ENCODE data around the gene IL1RAPL2.

The IL1RAPL2 gene

DNA sequence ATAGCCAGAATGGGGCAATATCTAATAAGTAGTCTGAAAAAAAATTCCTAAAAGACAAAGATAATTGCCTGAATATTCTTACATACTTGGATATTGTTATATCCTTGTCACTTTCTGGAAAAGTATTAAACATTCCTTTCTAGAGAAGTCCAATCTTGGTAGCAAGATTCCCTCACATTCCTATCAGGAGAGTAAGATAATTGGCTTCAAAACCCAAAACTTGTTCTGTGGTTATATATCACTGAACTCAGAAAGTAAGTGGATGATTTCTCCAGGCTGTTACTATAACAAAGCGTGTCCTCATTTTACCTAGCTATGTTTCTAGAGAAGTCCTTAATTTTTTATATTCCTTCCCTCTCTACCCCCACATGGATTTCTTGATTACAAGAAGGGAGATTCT lies 700.5 kb downstream of the IL1RAPL2 start:
- no peak for DNase-seq (ENCODE audit: low read depth, low spot score)

DNA sequence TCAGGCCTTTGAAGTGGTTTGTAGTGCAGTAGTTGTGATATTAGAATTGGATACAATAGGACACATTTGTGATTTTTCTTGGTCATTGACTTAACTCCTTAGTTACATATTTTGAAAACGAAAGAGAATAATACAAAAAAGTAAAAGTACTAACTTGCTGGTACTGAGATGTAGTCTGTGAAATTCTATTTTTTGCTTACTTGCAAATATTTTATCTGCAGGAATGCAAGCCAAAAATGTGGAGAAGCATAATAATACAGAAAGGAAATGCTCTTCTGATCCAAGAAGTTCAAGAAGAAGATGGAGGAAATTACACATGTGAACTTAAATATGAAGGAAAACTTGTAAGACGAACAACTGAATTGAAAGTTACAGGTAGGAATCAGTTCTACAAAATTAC lies 701.2 kb downstream of the IL1RAPL2 start:
- no peak for DNase-seq (ENCODE audit: low read depth, low spot score)

DNA sequence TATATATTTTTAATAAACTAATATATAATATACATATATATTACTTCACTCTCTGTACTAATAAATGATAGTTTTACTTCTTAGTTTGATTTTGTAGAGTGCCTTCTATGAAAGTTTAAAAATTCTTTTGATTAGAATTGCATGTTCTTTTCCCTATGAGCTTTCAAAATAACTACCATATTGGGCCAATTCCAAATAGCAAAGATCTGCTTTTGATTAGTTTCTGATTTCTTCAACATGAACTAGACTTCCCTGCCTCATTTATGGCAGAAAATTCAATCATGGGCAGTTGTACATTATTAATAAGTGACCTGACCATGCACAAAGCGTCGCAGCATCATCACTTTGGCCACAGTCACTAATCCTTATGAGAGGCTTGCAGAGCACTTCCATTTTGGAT lies 703.4 kb downstream of the IL1RAPL2 start:
- no peak for DNase-seq (ENCODE audit: low read depth, low spot score)

DNA sequence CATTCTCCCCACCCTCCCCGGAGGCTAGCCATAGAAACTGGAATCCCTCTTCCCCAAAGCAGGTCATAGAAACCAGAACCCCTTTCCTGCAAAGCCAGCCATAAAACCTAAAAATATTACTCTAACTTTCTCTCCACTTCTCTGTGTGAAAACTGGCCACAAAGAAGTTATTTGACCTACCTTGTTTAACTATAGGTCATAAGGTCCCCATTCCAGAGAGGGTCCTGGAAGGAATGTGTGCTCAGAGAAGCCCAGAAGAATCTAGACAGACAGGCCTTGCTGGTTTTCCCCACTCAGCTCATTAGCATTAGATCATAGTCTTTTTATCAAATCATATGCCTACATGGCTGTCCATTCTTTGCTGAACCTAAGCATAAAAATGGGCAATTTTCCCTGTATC lies 707.3 kb downstream of the IL1RAPL2 start:
- DNase-seq (ENCODE audit: low read depth, low spot score): no peak

- DNase-seq (ENCODE audit: low read depth, low spot score): no peak
Measured at GRCh38 chrX:105274091-105274490, 708.1 kb downstream of the IL1RAPL2 start.

GRCh38 chrX:105277132-105277531 lies 711.1 kb downstream of the IL1RAPL2 start:
- DNase-seq (ENCODE audit: low read depth, low spot score): no peak

GRCh38 chrX:105282077-105282476 lies 716.1 kb downstream of the IL1RAPL2 start:
- DNase-seq (ENCODE audit: low read depth, low spot score): no peak

GRCh38 chrX:105297041-105297440 lies 731.0 kb downstream of the IL1RAPL2 start:
- no peak for DNase-seq (ENCODE audit: low read depth, low spot score)

GRCh38 chrX:105299286-105299685 lies 733.3 kb downstream of the IL1RAPL2 start:
- DNase-seq (ENCODE audit: low read depth, low spot score): no peak

- DNase-seq (ENCODE audit: low read depth, low spot score): no peak
Measured at GRCh38 chrX:105302246-105302645, 736.2 kb downstream of the IL1RAPL2 start.

DNA sequence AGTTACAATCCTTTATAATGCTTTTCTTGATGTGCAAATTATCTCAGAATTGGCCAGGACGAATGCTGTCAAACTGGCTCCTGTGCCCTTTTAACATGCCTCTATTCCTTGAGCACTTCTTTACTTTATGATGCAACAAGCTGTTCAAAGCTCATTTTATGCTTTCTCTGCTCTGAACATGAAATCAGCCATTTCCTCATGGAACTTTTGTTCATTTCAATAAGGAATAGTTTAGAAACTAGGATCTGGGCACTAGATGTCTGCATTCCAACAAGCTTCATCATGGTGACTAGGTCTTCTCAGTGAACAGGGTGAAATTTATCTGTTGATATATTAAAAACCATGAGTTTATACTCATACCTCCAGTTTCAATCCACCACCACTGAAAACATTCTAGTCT lies 741.8 kb downstream of the IL1RAPL2 start:
- DNase-seq (ENCODE audit: low read depth, low spot score): no peak

DNA sequence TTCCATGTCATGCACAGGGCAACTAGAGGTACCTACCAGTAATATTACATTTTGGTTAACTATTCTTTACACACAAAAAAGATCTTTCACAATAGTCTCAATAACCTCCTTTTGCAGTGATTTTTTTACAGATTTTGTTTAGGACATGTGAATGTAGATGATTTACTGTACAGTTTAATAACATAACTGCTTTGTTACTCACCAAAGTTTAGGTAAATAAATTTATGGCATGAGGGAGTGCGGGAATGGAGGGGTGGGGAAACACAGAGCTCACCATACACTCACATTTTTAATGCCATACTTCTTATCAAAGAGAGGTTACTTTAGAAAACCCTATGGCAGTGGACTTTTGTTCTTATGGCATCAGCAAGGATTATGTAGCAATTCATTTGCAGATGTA lies 747.6 kb downstream of the IL1RAPL2 start:
- DNase-seq (ENCODE audit: low read depth, low spot score): no peak

DNA sequence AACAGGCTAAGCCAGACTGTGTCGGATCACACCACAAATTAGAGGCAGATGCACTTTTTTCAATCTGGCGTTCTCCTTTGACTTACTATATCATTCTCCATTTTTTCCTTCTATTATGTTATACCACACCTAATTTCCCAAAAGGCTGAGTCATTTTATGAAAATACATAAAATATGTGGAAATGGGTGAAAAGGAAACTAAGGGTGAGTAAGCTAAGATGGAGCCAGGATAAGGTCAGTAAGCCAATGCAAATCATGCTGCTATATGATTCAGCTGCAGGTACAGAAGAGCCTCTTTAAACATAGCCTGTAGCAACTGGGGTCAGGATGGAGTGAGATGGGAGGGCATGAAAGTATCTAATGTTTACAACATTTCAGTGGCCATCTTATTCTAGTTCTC lies 748.5 kb downstream of the IL1RAPL2 start:
- DNase-seq (ENCODE audit: low read depth, low spot score): no peak

DNA sequence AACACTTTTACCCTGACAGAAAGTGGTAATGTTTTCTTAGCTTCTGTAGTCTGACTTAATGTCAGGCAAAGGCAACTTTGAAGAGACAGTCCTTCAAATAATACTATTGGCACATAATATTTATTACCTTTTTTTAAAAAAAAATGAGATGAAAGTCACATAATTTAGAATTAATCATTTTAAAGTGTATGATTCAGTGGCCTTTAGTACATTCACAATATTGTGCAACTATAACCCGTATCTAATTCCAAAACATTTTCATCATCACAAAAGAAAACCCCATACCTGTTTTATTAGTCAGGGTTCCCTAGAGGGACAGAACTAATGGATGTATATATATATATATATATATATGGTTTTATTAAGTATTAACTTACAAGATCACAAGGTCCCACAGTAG lies 749.2 kb downstream of the IL1RAPL2 start:
- no peak for DNase-seq (ENCODE audit: low read depth, low spot score)

- no peak for DNase-seq (ENCODE audit: low read depth, low spot score)
Measured at GRCh38 chrX:105317117-105317516, 751.1 kb downstream of the IL1RAPL2 start.

- DNase-seq (ENCODE audit: low read depth, low spot score): no peak
Measured at GRCh38 chrX:105323928-105324327, 757.9 kb downstream of the IL1RAPL2 start.

- DNase-seq (ENCODE audit: low read depth, low spot score): no peak
Measured at GRCh38 chrX:105328773-105329172, 762.8 kb downstream of the IL1RAPL2 start.

- DNase-seq (ENCODE audit: low read depth, low spot score): no peak
Measured at GRCh38 chrX:105331244-105331643, 765.2 kb downstream of the IL1RAPL2 start.

GRCh38 chrX:105347373-105347772 lies 781.4 kb downstream of the IL1RAPL2 start:
- DNase-seq (ENCODE audit: low read depth, low spot score): no peak

DNA sequence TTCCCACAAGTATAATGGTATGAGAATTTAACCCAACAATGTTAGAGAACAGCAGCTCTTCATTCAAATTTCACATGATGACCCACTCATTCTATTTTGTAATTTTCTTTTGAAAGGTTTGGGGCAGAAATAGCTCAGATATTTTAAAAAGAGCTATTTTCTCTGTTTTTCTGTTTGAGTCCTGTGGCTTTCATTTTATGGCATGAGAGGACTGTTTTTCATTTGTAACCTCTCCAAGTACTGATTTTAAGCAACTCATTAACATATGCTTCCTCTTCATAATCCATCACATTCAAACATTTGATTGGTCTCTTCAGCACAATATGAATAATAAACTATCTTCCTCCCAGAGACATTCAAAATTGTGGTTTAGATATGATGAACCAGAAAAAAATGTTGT lies 783.5 kb downstream of the IL1RAPL2 start:
- no peak for DNase-seq (ENCODE audit: low read depth, low spot score)

DNA sequence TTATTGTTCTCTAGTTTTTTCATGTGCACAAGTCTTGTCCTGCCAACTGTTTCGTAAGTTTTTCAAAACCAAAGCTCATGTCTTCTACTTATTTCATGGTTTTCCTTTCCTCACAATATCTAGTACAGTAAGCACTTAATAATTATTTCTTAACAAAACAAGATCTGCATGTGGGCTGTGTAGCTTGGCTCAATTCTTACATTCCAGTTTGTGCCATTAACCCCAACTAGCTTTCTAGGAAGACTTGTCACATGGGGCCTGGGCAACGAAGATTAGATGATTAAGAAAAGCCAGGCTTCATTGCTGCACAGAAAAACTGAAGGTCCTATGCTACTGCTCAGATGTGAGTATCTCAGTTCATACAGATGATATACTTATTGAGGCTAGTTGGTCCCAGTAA lies 809.8 kb downstream of the IL1RAPL2 start:
- DNase-seq (ENCODE audit: low read depth, low spot score): no peak

DNA sequence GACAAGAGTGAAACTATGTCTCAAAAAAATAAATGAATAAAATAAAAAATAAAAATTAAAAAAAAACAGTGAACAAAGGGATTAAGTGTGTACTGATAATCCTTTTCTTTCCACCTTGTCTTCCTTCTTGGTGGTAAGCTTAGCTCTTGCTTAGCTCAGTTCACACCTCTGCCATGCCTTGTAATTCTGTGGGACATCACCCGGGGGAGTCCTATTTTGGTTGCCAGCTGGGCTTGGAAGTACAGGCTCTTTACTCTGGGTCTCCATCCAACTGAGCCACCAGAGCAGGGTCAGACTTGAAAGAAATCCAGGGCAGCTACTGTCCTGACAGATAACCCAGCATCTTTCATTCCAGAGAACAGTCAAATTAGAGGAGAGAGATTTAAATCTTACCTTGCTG lies 858.7 kb downstream of the IL1RAPL2 start:
- DNase-seq (ENCODE audit: low read depth, low spot score): no peak

- no peak for DNase-seq (ENCODE audit: low read depth, low spot score)
Measured at GRCh38 chrX:105451401-105451800, 885.4 kb downstream of the IL1RAPL2 start.

- DNase-seq (ENCODE audit: low read depth, low spot score): no peak
Measured at GRCh38 chrX:105458846-105459245, 892.8 kb downstream of the IL1RAPL2 start.

- no peak for DNase-seq (ENCODE audit: low read depth, low spot score)
Measured at GRCh38 chrX:105460376-105460775, 894.4 kb downstream of the IL1RAPL2 start.

All from activated CD4-positive, CD25-positive, alpha-beta regulatory T cell treated with anti-CD3 and anti-CD28 coated beads, Interleukin-2, amount 50 U/mL, for 16 hours (primary cell).